Prostate gland (tissue), 2 donors: ENCODE data around the gene RNF180. TPM values are rescaled to one million over a fixed set of nuclear protein-coding genes. Genes with fewer than 3 reads are reported as not detected.
A peak's percentile ranks its signal among the peaks of the same experiment; 100 is the strongest.

Source experiments
- DNase-seq: peaks from one replicate; pipeline ENCODE4 v3.0.0-alpha.2; 2019; ENCODE audit warnings: low spot score
- H3K27ac ChIP-seq, 2 donors: fragments of 200-600 bp; sonication (generic); 2 replicates each; pipeline ENCODE4 v1.5.1; 2017 to 2019
- H3K27me3 ChIP-seq: fragments of 200-600 bp; sonication (generic); replicated peaks from 2 replicates; pipeline ENCODE4 v1.5.1; 2019; ENCODE audit not compliant: insufficient read depth
- H3K36me3 ChIP-seq, 2 donors: fragments of 200-600 bp; sonication (generic); 1 replicate in 1 of 2; 2 replicates in 1 of 2; pipeline versions ENCODE4 v1.5.1 to v1.8.1; 2017 to 2019
- H3K4me1 ChIP-seq: fragments of 200-600 bp; sonication (generic); replicated peaks from 2 replicates; pipeline ENCODE4 v1.5.1; 2019
- H3K4me3 ChIP-seq, 2 donors: fragments of 200-600 bp; sonication (generic); 2 replicates each; pipeline ENCODE4 v1.5.1; 2017 to 2019
- H3K9me3 ChIP-seq: fragments of 200-600 bp; sonication (generic); 2 replicates; pipeline ENCODE4 v1.5.1; 2017
- CTCF ChIP-seq, 4 experiments: fragments of 200-600 bp in 2 of 4; fragments of 450-650 bp in 2 of 4; sonication (generic) in 2 of 4; IDR thresholded peaks; 1 replicate in 3 of 4; 2 replicates in 1 of 4; pipeline ENCODE4 v1.5.1; 2016 to 2019; ENCODE audit warnings: antibody characterized with exemption in 4 of 4, mild to moderate bottlenecking in 2 of 4, moderate library complexity in 2 of 4
- POLR2A ChIP-seq: fragments of 450-650 bp; IDR thresholded peaks from one replicate; pipeline ENCODE4 v1.6.1; 2016; ENCODE audit warnings: antibody characterized with exemption, mild to moderate bottlenecking
- POLR2AphosphoS5 ChIP-seq: sonication (generic); formaldehyde crosslinking; IDR thresholded peaks from one replicate; pipeline ENCODE4 v1.6.1; 2017; ENCODE audit warnings: antibody characterized with exemption
- WGBS: methylation state at CpG from one replicate; pipeline ENCODE4 v1.1.5; 2018; 5-methylcytosine and 5-hydroxymethylcytosine counted together
- intact Hi-C: fragments of 100-400 bp; cut with DNase I; formaldehyde crosslinking; loops from one replicate; pipeline ENCODE4 v1.14.2; 2022
- total RNA-seq, 2 donors: library from RNA; depleted of rRNA; stranded (reverse); fragments of >200 nt; gene quantifications; one replicate each; pipeline ENCODE4 v1.1.0, GENCODE V29; 2016

Gene RNF180
- total RNA-seq, 2 donors from 2014 or later, result 15.1 to 18.0 TPM

- H3K9me3 ChIP-seq, result no peaks in the 10 kb centered on the region
- H3K4me3 ChIP-seq, result no peak overlapping the region
- TF ChIP-seq POLR2AphosphoS5 (no peak), CTCF (IDR thresholded peaks at IDR 0.05) (no peak), POLR2A (no peak)
- H3K27ac ChIP-seq, result no peak overlapping the region
- no peaks in the 10 kb centered on the region for H3K27me3 ChIP-seq
- no peaks in the 10 kb centered on the region for H3K36me3 ChIP-seq
- no peak for DNase-seq
- H3K4me1 ChIP-seq, result no peaks in the 10 kb centered on the region
- intact Hi-C loops, result loop anchor here (5.0 kb wide), 1 partner anchor 344 kb away; the partner anchor contains the start of gene RGS7BP
Observed at GRCh38 chr5:64163135-64163534, 2.5 kb upstream of the RNF180 start.

DNA sequence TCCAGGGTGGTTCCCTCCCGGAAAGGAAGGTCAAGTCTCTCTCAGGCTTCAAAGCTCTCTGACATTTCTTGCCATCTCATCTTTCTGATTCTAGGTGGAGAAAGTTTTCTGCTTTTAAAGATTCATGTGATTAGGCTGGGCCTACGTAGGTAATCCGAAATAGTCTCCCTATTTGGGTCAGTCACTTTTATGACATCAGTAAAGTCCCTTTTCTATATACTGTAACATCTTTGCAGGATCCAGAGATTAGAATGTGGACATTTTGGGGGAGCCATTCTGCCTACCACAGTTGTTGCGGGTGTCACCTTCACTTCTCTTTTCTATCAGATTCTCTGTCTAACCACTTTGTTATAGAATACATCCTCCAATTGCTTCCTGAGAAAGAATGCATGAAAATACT lies 1.9 kb upstream of the RNF180 start:
- intact Hi-C loops, result loop anchor here (5.0 kb wide), 1 partner anchor 344 kb away; the partner anchor contains the start of gene RGS7BP
- no peak overlapping the region for H3K4me3 ChIP-seq
- no peaks in the 10 kb centered on the region for H3K36me3 ChIP-seq
- WGBS, result 95% methylated on average over 4 of the region's 4 CpGs
- DNase-seq, result no peak
- H3K4me1 ChIP-seq, result no peaks in the 10 kb centered on the region
- H3K9me3 ChIP-seq, result no peaks in the 10 kb centered on the region
- TF ChIP-seq CTCF (IDR thresholded peaks at IDR 0.05) (no peak), POLR2A (no peak), POLR2AphosphoS5 (no peak)
- no peaks in the 10 kb centered on the region for H3K27me3 ChIP-seq
- H3K27ac ChIP-seq, result no peak overlapping the region

- TF ChIP-seq POLR2AphosphoS5 (no peak), POLR2A (no peak), CTCF (IDR thresholded peaks at IDR 0.05) (no peak)
- DNase-seq, result no peak
- no peaks in the 10 kb centered on the region for H3K36me3 ChIP-seq
- H3K4me3 ChIP-seq, result no peak overlapping the region
- no peaks in the 10 kb centered on the region for H3K27me3 ChIP-seq
- H3K9me3 ChIP-seq, result no peaks in the 10 kb centered on the region
- 73% methylated on average over 1 of the region's 1 CpG for WGBS
- H3K4me1 ChIP-seq, result no peaks in the 10 kb centered on the region
- no peak overlapping the region for H3K27ac ChIP-seq
- intact Hi-C loops, result loop anchor here (5.0 kb wide), 1 partner anchor 343 kb away; the partner anchor contains the start of gene RGS7BP
Observed at GRCh38 chr5:64164166-64164565, 1.5 kb upstream of the RNF180 start.

- no peaks in the 10 kb centered on the region for H3K36me3 ChIP-seq
- WGBS, result 11% methylated on average over 11 of the region's 11 CpGs
- H3K4me1 ChIP-seq, result no peaks in the 10 kb centered on the region
- peak overlapping the region; percentile 85 to 87 for H3K27ac ChIP-seq
- H3K27me3 ChIP-seq, result no peaks in the 10 kb centered on the region
- no peaks in the 10 kb centered on the region for H3K9me3 ChIP-seq
- H3K4me3 ChIP-seq, result peak overlapping the region; percentile 74 to 76
- no peak for DNase-seq
- intact Hi-C loops, result no loop called here
- TF ChIP-seq CTCF (IDR thresholded peaks at IDR 0.05) (no peak), POLR2A (no peak), POLR2AphosphoS5 (no peak)
Observed at GRCh38 chr5:64165160-64165499, 513 bp upstream of the RNF180 start.

- H3K27ac ChIP-seq, result peak overlapping the region; percentile 85 to 87
- H3K36me3 ChIP-seq, result no peaks in the 10 kb centered on the region
- DNase-seq, result peak; percentile 9
- H3K4me3 ChIP-seq, result peak overlapping the region; percentile 74 to 76
- no peaks in the 10 kb centered on the region for H3K9me3 ChIP-seq
- WGBS, result 8% methylated on average over 23 of the region's 23 CpGs
- no peaks in the 10 kb centered on the region for H3K4me1 ChIP-seq
- no peaks in the 10 kb centered on the region for H3K27me3 ChIP-seq
- intact Hi-C loops, result no loop called here
- TF ChIP-seq CTCF (IDR thresholded peaks at IDR 0.05) (no peak), POLR2A (no peak), POLR2AphosphoS5 (no peak)
Observed at GRCh38 chr5:64166201-64166959, 737 bp downstream of the RNF180 start.
